Glomerular endothelial cell (primary cell): ENCODE results near the gene MMEL1. TPM values are rescaled to one million over a fixed set of nuclear protein-coding genes. Genes with fewer than 3 reads are reported as not detected.
"Not testable (repeated sequence)": the region's sequence is repeated elsewhere in the genome, so short reads cannot be mapped to it uniquely, and the experiment has no call there.

Source experiments
- DNase-seq: peaks from one replicate; pipeline ENCODE4 v3.0.0-alpha.2; 2011; ENCODE audit warnings: low read depth, low spot score; ENCODE audit errors: extremely low read depth
- total RNA-seq: library from RNA; depleted of rRNA; stranded (reverse); fragments of >200 nt; gene quantifications from 2 replicates; pipeline ENCODE4 v1.2.3, GENCODE V29; 2015

MMEL1 gene
- total RNA-seq, 1 donor from 2014 or later = 0.93 TPM

GRCh38 chr1:2575801-2576663 lies 56.8 kb downstream of the MMEL1 start:
- no peak for DNase-seq

GRCh38 chr1:2574350-2574749 lies 58.5 kb downstream of the MMEL1 start:
- DNase-seq = no peak

GRCh38 chr1:2573250-2573920 lies 59.4 kb downstream of the MMEL1 start:
- no peak for DNase-seq

GRCh38 chr1:2571348-2571747 lies 61.5 kb downstream of the MMEL1 start:
- no peak for DNase-seq

- no peak for DNase-seq
Measured at GRCh38 chr1:2570332-2570731, 62.5 kb downstream of the MMEL1 start.

GRCh38 chr1:2569703-2570102 lies 63.1 kb downstream of the MMEL1 start:
- not testable (repeated sequence) for DNase-seq

GRCh38 chr1:2569060-2569459 lies 63.8 kb downstream of the MMEL1 start:
- no peak for DNase-seq

GRCh38 chr1:2568187-2568816 lies 64.5 kb downstream of the MMEL1 start:
- DNase-seq = not testable (repeated sequence)

GRCh38 chr1:2567083-2567679 lies 65.6 kb downstream of the MMEL1 start:
- DNase-seq = no peak

GRCh38 chr1:2566101-2567045 lies 66.4 kb downstream of the MMEL1 start:
- no peak for DNase-seq

GRCh38 chr1:2564815-2565374 lies 67.9 kb downstream of the MMEL1 start:
- DNase-seq = no peak

GRCh38 chr1:2564006-2564814 lies 68.6 kb downstream of the MMEL1 start:
- no peak for DNase-seq

- no peak for DNase-seq
Measured at GRCh38 chr1:2563205-2563604, 69.6 kb downstream of the MMEL1 start.

GRCh38 chr1:2561898-2562895 lies 70.6 kb downstream of the MMEL1 start:
- no peak for DNase-seq

- no peak for DNase-seq
Measured at GRCh38 chr1:2561446-2561845, 71.4 kb downstream of the MMEL1 start.

- no peak for DNase-seq
Measured at GRCh38 chr1:2560299-2561073, 72.3 kb downstream of the MMEL1 start.
